Pancreas (tissue), 10 donors: Measurements from ENCODE around the gene TRPM5. TPM values are rescaled to one million over a fixed set of nuclear protein-coding genes. Genes with fewer than 3 reads are reported as not detected.

Experiments used
- ATAC-seq, 4 donors: fragments of 200-7000 bp; cut with Tn5 transposase; one replicate each; pipeline versions ENCODE4 v1.8.0 to v1.9.1; 2020; ENCODE audit warnings: mild to moderate bottlenecking in 4 of 4, moderate library complexity in 4 of 4
- DNase-seq, 6 donors: peaks; one replicate each; pipeline ENCODE4 v3.0.0-alpha.2; 2020
- FAIRE-seq: peaks from 2 replicates; lab custom pipeline; 2012; peaks lifted over from hg19 to GRCh38; lab: Jason Lieb, UNC
- H3K27ac ChIP-seq, 4 donors: fragments of 200-600 bp; sonication (generic); 1 replicate in 3 of 4; 2 replicates in 1 of 4; pipeline versions ENCODE4 v1.5.0 to v1.8.0; 2020
- H3K27me3 ChIP-seq, 4 donors: fragments of 200-600 bp; one replicate each; pipeline ENCODE4 v1.8.0; 2021
- H3K36me3 ChIP-seq, 3 donors: fragments of 200-600 bp; sonication (generic) in 1 of 3; one replicate each; pipeline versions ENCODE4 v1.5.0 to v1.8.0; 2020 to 2021
- H3K4me1 ChIP-seq, 3 donors: fragments of 200-600 bp; one replicate each; pipeline ENCODE4 v1.8.0; 2021
- H3K4me3 ChIP-seq, 4 donors: fragments of 200-600 bp; sonication (generic) in 2 of 4; one replicate each; pipeline versions ENCODE4 v1.5.0 to v1.8.0; 2020 to 2021
- H3K9me3 ChIP-seq, 4 donors: fragments of 200-600 bp; one replicate each; pipeline ENCODE4 v1.8.0; 2021
- CTCF ChIP-seq, 4 donors: fragments of 200-600 bp; sonication (generic) in 3 of 4; IDR thresholded peaks; one replicate each; pipeline versions ENCODE4 v1.5.0 to v1.8.0; 2021; ENCODE audit warnings: antibody characterized with exemption in 4 of 4
- WGBS, 2 donors: extraction: QIAGEN DNeasy Blood & Tissue Kit; methylation state at CpG; one replicate each; pipeline ENCODE4 v1.1.7; 2013; 5-methylcytosine and 5-hydroxymethylcytosine counted together
- intact Hi-C, 3 donors: fragments of 100-400 bp; cut with DNase I; formaldehyde crosslinking; loops; one replicate each; pipeline versions ENCODE4 v1.11.1 to v1.14.2; 2022
- polyA plus RNA-seq, 2 donors: library from polyadenylated mRNA; stranded (reverse); fragments of 200-250 nt; gene quantifications; one replicate each; pipeline ENCODE4 v1.2.3, GENCODE V29; 2013
- total RNA-seq, 6 donors: library from RNA; stranded (reverse); fragmentation: NEBNext Ultra II Directional in 4 of 6; extraction: Animal tissue kit (Norgen Biotek cat#: 25700) in 4 of 6; gene quantifications; one replicate each; pipeline versions ENCODE4 v1.2.1 to v1.2.4, GENCODE V29; 2021 to 2023
- donor health status: healthy with polysubstance abuse.
- donor health status: DM: no; HTN: no; CAD: no; lungs with moderate emphysema.
- donor health status: DM: no; HTN: no; CAD: no.
- donor health status: control.
- donor health status: control.
- donor health status: Bipolar disorder and iron deficiency.
- donor health status: DM: yes; HTN: yes; CAD: no.
- donor health status: DM: no; HTN: no; CAD: no.
- donor health status: DM: no; HTN: no; CAD: no.
- donor health status: DM: yes; HTN: yes; CAD: no.

The TRPM5 gene
- total and polyA plus RNA-seq, 8 donors: 0.51 to 4.8 (median 1.2) TPM

- intact Hi-C loops: no loop called here
- Histone ChIP-seq H3K4me3 (no peak overlapping the region), H3K27ac (no peak overlapping the region), H3K36me3 (peaks cover 0 to 13% (median 10%) of the 10 kb centered on the region in 3 donors), H3K4me1 (peaks cover 6 to 8% (median 6%) of the 10 kb centered on the region in 3 donors), H3K9me3 (no peaks in the 10 kb centered on the region), H3K27me3 (no peaks in the 10 kb centered on the region)
- no peak for ATAC-seq
- DNase-seq: no peak
- no peak for TF ChIP-seq CTCF (IDR thresholded peaks at IDR 0.05)
- 64 to 88% methylated on average over 11 to 14 of the region's 14 CpGs for WGBS, 2 donors
- FAIRE-seq: no peak
Observed at GRCh38 chr11:2406451-2406850, 37.9 kb downstream of the TRPM5 start.

- H3K4me3 ChIP-seq: no peak overlapping the region
- H3K9me3 ChIP-seq: no peaks in the 10 kb centered on the region
- H3K4me1 ChIP-seq: peaks cover 6 to 11% (median 8%) of the 10 kb centered on the region in 3 donors
- no peak for FAIRE-seq
- DNase-seq: no peak
- WGBS, 2 donors: 54 to 62% methylated on average over 12 of the region's 12 CpGs
- H3K36me3 ChIP-seq: peaks cover 0 to 13% (median 10%) of the 10 kb centered on the region in 3 donors
- H3K27ac ChIP-seq: no peak overlapping the region
- no peaks in the 10 kb centered on the region for H3K27me3 ChIP-seq
- no peak for TF ChIP-seq CTCF (IDR thresholded peaks at IDR 0.05)
- ATAC-seq: no peak
- intact Hi-C loops: no loop called here
Observed at GRCh38 chr11:2404735-2405196, 39.5 kb downstream of the TRPM5 start.

- FAIRE-seq (no peak), DNase-seq (no peak), ATAC-seq (no peak)
- H3K27me3 ChIP-seq: no peaks in the 10 kb centered on the region
- TF ChIP-seq CTCF (IDR thresholded peaks at IDR 0.05): no peak
- 85 to 87% methylated on average over 31 of the region's 31 CpGs for WGBS, 2 donors
- no peak overlapping the region for H3K4me3 ChIP-seq
- H3K36me3 ChIP-seq: peaks cover 0 to 13% (median 10%) of the 10 kb centered on the region in 3 donors
- intact Hi-C loops: no loop called here
- H3K27ac ChIP-seq: no peak overlapping the region
- H3K4me1 ChIP-seq: peaks cover 8 to 18% (median 14%) of the 10 kb centered on the region in 3 donors
- no peaks in the 10 kb centered on the region for H3K9me3 ChIP-seq
Observed at GRCh38 chr11:2402890-2403645, 41.2 kb downstream of the TRPM5 start.

GRCh38 chr11:2402106-2402505, 42.2 kb downstream of the TRPM5 start:
- H3K36me3 ChIP-seq: peaks cover 0 to 13% (median 10%) of the 10 kb centered on the region in 3 donors
- intact Hi-C loops: no loop called here
- H3K9me3 ChIP-seq: no peaks in the 10 kb centered on the region
- H3K27ac ChIP-seq: no peak overlapping the region
- H3K4me3 ChIP-seq: peak overlapping the region in 1 of 4 donors; percentile 100
- no peak for TF ChIP-seq CTCF (IDR thresholded peaks at IDR 0.05)
- peaks cover 8 to 18% (median 14%) of the 10 kb centered on the region in 3 donors for H3K4me1 ChIP-seq
- 81 to 86% methylated on average over 13 of the region's 13 CpGs for WGBS, 2 donors
- H3K27me3 ChIP-seq: no peaks in the 10 kb centered on the region
- FAIRE-seq (no peak), DNase-seq (no peak), ATAC-seq (no peak)
